ENCODE data around the gene MAP6. TPM values are rescaled to one million over a fixed set of nuclear protein-coding genes. Genes with fewer than 3 reads are reported as not detected.
"Not testable (repeated sequence)": the region's sequence is repeated elsewhere in the genome, so short reads cannot be mapped to it uniquely, and the experiment has no call there.

Gene MAP6
- total RNA-seq, 1 donor from 2014 or later = 30.5 TPM

DNA sequence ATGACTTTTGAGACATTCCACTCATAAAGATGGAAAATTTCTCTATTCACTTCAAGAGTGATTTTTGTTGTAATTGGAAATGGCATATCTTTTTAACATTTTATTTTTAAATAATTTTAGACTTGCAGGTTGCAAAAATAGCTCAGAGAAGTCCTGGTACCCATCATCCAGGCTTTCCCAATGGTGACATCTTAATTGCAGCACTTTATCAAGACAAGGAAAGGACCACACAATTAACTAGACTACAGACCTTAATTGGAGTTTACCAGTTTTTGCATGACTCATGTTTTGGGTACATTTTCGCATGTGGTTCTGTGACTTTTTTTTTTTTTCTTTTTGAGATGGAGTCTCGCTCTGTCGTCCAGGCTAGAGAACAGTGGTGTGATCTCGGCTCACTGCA lies 23.0 kb upstream of the MAP6 start:
- peaks cover 21% of the 10 kb centered on the region for H3K27me3 Mint-ChIP-seq

DNA sequence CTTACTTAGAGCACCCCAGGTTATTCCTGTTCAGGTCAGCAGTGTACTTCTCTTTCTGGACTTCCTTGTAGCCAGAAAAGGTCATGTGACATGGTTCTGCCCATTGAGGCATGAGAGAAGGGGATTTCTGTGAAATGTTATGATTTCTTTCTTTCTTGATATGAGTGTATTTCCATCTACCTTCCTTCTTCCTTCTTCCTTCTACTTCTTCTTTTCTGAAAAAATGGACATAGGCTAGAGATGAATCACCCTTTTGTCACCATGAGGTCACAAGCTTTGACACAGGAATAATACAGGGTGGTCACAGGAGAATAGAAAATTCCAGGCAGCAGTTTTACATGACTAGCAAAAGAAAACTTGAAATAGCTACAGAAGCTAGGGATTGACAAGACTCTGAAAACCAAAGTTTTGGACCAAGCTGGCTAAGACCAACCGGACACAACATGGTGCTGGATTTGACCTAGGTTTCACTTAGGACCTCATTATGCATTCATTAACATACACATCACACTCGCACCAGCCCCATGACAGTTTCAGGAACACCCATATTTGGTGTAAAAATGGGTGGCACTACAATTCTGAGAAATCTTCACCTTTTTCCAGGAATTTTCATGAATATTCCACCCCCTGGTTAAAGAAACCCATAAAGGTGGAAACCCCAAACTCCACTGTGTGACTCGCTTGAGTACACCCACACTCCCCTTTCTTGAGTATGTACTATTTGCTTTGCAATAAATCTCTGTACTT lies 21.2 kb upstream of the MAP6 start:
- Mint-ChIP-seq H3K9me3 (no peaks in the 10 kb centered on the region), H3K27ac (no peak overlapping the region), H3K27me3 (peaks cover 30% of the 10 kb centered on the region), H3K4me1 (ENCODE audit: unreplicated experiment) (no peaks in the 10 kb centered on the region), H3K36me3 (peaks cover 4% of the 10 kb centered on the region), H3K4me3 (no peak overlapping the region)
- no peak for DNase-seq (ENCODE audit: extremely low spot score, unreplicated experiment)
- TF ChIP-seq, protein P1, sequence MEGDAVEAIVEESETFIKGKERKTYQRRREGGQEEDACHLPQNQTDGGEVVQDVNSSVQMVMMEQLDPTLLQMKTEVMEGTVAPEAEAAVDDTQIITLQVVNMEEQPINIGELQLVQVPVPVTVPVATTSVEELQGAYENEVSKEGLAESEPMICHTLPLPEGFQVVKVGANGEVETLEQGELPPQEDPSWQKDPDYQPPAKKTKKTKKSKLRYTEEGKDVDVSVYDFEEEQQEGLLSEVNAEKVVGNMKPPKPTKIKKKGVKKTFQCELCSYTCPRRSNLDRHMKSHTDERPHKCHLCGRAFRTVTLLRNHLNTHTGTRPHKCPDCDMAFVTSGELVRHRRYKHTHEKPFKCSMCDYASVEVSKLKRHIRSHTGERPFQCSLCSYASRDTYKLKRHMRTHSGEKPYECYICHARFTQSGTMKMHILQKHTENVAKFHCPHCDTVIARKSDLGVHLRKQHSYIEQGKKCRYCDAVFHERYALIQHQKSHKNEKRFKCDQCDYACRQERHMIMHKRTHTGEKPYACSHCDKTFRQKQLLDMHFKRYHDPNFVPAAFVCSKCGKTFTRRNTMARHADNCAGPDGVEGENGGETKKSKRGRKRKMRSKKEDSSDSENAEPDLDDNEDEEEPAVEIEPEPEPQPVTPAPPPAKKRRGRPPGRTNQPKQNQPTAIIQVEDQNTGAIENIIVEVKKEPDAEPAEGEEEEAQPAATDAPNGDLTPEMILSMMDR (conservative IDR thresholded peaks at IDR 0.05) = no peak

More for the DNA sequence above, 23.0 kb upstream of the MAP6 start:
- DNase-seq (ENCODE audit: extremely low spot score, unreplicated experiment) = no peak
- no peaks in the 10 kb centered on the region for H3K4me1 Mint-ChIP-seq (ENCODE audit: unreplicated experiment)
- no peak overlapping the region for H3K4me3 Mint-ChIP-seq
- peaks cover 4% of the 10 kb centered on the region for H3K36me3 Mint-ChIP-seq
- no peaks in the 10 kb centered on the region for H3K9me3 Mint-ChIP-seq
- TF ChIP-seq, protein P1 (conservative IDR thresholded peaks at IDR 0.05) = no peak
- no peak overlapping the region for H3K27ac Mint-ChIP-seq

DNA sequence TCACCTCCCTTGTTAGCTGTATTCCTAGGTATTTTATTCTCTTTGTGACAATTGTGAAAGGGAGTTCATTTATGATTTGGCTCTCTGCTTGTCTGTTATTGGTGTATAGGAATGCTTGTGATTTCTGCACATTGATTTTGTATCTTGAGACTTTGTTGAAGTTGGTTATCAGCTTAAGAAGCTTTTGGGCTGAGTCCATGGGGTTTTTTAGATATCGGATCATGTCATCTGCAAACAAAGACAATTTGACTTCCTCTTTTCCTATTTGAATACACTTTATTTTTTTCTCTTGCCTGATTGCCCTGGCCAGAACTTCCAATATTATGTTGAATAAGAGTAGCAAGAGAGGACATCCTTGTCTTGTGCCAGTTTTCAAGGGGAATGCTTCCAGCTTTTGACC lies 15.0 kb upstream of the MAP6 start:
- not testable (repeated sequence) for H3K36me3 Mint-ChIP-seq, H3K4me3 Mint-ChIP-seq
- peaks cover 51% of the 10 kb centered on the region for H3K27me3 Mint-ChIP-seq

DNA sequence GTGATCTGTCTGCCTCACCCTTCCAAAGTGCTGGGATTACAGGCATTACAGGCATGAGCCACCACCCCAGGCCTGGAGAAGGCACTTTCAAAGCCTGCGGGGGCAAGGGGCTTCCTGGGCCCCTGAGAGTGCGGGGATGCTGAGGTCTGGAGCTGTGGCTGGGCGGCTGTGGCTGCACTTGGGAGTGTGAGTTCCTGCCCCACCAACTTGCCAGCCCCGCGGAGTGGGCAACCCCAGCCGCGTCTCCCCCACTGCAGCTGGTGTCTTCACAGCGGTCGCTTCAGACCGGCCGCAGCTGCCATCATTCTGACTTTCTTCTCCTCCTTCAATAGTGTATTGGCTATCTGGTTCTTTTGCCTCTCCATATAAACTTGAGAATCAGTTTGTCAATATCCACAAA lies 10.7 kb upstream of the MAP6 start:
- TF ChIP-seq, protein P1 (conservative IDR thresholded peaks at IDR 0.05) = no peak
- no peaks in the 10 kb centered on the region for H3K9me3 Mint-ChIP-seq
- H3K4me3 Mint-ChIP-seq = no peak overlapping the region
- no peak overlapping the region for H3K27ac Mint-ChIP-seq
- no peak for DNase-seq (ENCODE audit: extremely low spot score, unreplicated experiment)
- H3K27me3 Mint-ChIP-seq = peaks cover 52% of the 10 kb centered on the region
- H3K4me1 Mint-ChIP-seq (ENCODE audit: unreplicated experiment) = no peaks in the 10 kb centered on the region
- no peaks in the 10 kb centered on the region for H3K36me3 Mint-ChIP-seq

More for the DNA sequence above, 15.0 kb upstream of the MAP6 start:
- not testable (repeated sequence) for H3K4me1 Mint-ChIP-seq (ENCODE audit: unreplicated experiment); H3K9me3 Mint-ChIP-seq; DNase-seq (ENCODE audit: extremely low spot score, unreplicated experiment); H3K27ac Mint-ChIP-seq

DNA sequence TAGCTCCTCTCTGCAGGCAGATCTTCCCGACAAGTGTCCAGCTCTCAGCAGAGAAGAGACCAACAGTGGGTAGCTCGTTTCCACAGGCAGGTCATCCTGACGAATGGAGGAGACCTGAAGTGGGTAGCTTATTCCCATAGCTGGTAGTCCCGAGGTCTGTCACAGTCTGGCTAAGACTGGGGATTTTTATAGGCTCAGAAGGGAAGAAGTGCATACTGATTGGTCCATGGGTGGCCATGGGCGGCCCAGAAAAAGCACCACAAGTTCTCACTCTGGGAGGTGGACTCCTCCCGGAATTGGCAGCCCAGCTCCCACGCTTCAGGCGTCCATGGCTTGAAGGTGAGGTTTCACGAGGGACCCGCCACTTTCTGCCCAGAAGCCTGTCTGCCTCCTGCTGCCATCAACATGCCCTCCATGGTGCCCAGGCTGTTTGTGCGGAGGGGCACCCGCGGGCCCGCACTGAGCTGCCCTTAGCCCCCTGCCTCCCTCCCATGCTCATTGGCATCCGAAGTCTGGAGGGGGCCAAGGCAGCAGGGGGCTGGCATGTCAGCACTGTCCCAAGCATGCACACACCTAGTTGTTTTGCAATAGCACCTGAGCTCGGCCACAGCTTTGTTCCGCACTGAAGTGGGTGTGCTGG lies 9.9 kb upstream of the MAP6 start:
- Mint-ChIP-seq H3K4me3 (no peak overlapping the region), H3K4me1 (ENCODE audit: unreplicated experiment) (no peaks in the 10 kb centered on the region), H3K27ac (no peak overlapping the region)

DNA sequence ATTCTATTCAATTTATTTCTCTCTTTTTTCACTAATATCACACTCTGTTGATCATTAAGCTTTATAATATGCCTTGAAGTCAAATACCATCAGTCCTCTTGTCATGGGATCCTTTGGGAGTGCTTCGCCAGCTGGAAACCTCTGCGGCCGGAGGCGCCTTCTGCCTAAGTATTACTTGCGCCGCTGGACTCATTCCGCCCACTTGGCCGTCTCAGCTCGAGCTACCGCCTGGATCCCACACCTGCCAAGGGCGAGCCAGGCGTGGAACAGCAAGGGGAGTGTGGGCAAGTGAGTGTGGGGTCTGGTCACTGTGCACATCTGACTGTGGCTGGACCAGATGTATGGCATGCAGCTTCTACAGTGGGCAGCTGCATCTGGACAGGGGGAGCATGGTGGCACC lies 9.1 kb upstream of the MAP6 start:
- DNase-seq (ENCODE audit: extremely low spot score, unreplicated experiment) = no peak
- H3K27me3 Mint-ChIP-seq = peaks cover 47% of the 10 kb centered on the region
- no peak overlapping the region for H3K4me3 Mint-ChIP-seq
- H3K27ac Mint-ChIP-seq = no peak overlapping the region
- H3K9me3 Mint-ChIP-seq = no peaks in the 10 kb centered on the region
- no peaks in the 10 kb centered on the region for H3K36me3 Mint-ChIP-seq
- TF ChIP-seq, protein P1 (conservative IDR thresholded peaks at IDR 0.05) = no peak
- no peaks in the 10 kb centered on the region for H3K4me1 Mint-ChIP-seq (ENCODE audit: unreplicated experiment)

More for the DNA sequence above, 9.9 kb upstream of the MAP6 start:
- H3K9me3 Mint-ChIP-seq = no peaks in the 10 kb centered on the region
- no peaks in the 10 kb centered on the region for H3K36me3 Mint-ChIP-seq
- no peak for DNase-seq (ENCODE audit: extremely low spot score, unreplicated experiment)
- peaks cover 51% of the 10 kb centered on the region for H3K27me3 Mint-ChIP-seq
- TF ChIP-seq, protein P1 (conservative IDR thresholded peaks at IDR 0.05) = no peak

Measured in type B pancreatic cell (in vitro differentiated cells).